SW480 (cell line): ENCODE results near the gene CFAP97.
"Not testable (repeated sequence)": the region's sequence is repeated elsewhere in the genome, so short reads cannot be mapped to it uniquely, and the experiment has no call there.

Source experiments
- DNase-seq: peaks from one replicate; pipeline ENCODE4 v3.0.0-alpha.2; 2016; ENCODE audit warnings: low spot score

Gene CFAP97

GRCh38 chr4:185201977-185202962, 1.5 kb downstream of the CFAP97 start:
- DNase-seq = no peak

GRCh38 chr4:185198189-185198588, 5.6 kb downstream of the CFAP97 start:
- not testable (repeated sequence) for DNase-seq

- DNase-seq = peak; percentile 55
Measured at GRCh38 chr4:185196437-185196836, 7.4 kb downstream of the CFAP97 start.

GRCh38 chr4:185194924-185195888, 8.6 kb downstream of the CFAP97 start:
- no peak for DNase-seq

GRCh38 chr4:185192059-185192458, 11.7 kb downstream of the CFAP97 start:
- no peak for DNase-seq

GRCh38 chr4:185190306-185190856, 13.4 kb downstream of the CFAP97 start:
- no peak for DNase-seq

GRCh38 chr4:185189606-185190305, 14.0 kb downstream of the CFAP97 start:
- no peak for DNase-seq

- no peak for DNase-seq
Measured at GRCh38 chr4:185186769-185187168, 17.0 kb downstream of the CFAP97 start.

- peak; percentile 75 for DNase-seq
Measured at GRCh38 chr4:185183622-185184281, 20.0 kb downstream of the CFAP97 start.

- no peak for DNase-seq
Measured at GRCh38 chr4:185182239-185182638, 21.6 kb downstream of the CFAP97 start.

- DNase-seq = no peak
Measured at GRCh38 chr4:185179488-185179887, 24.3 kb downstream of the CFAP97 start.

GRCh38 chr4:185171373-185172071, 32.3 kb downstream of the CFAP97 start:
- DNase-seq = no peak

GRCh38 chr4:185167234-185167633, 36.6 kb downstream of the CFAP97 start:
- DNase-seq = no peak

GRCh38 chr4:185165605-185166063, 38.2 kb downstream of the CFAP97 start:
- peak; percentile 71 for DNase-seq

GRCh38 chr4:185151296-185151695, 52.5 kb downstream of the CFAP97 start:
- no peak for DNase-seq

- DNase-seq = no peak
Measured at GRCh38 chr4:185149392-185149791, 54.4 kb downstream of the CFAP97 start.

- no peak for DNase-seq
Measured at GRCh38 chr4:185145572-185145971, 58.2 kb downstream of the CFAP97 start.

GRCh38 chr4:185144601-185145240, 59.1 kb downstream of the CFAP97 start:
- no peak for DNase-seq

- DNase-seq = peak; percentile 43
Measured at GRCh38 chr4:185143601-185143969, 60.2 kb downstream of the CFAP97 start.
